ENCODE data around the gene TMEM243. TPM values are rescaled to one million over a fixed set of nuclear protein-coding genes. Genes with fewer than 3 reads are reported as not detected.
A peak's percentile ranks its signal among the peaks of the same experiment; 100 is the strongest.

Gene TMEM243
- total RNA-seq, 1 experiment from 2014 or later: 40.2 TPM

GRCh38 chr7:87188930-87189329 is 30.6 kb downstream of the TMEM243 start:
- in situ Hi-C loops (cut with HindIII; ENCODE audit: low pct_unique_long_range_greater_than_20kb, low sequenced_read_pairs): no loop called here

GRCh38 chr7:87187120-87187519 is 32.4 kb downstream of the TMEM243 start:
- no peak for DNase-seq (ENCODE audit: low read depth, low spot score)

More at GRCh38 chr7:87188930-87189329, 30.6 kb downstream of the TMEM243 start:
- DNase-seq (ENCODE audit: low read depth, low spot score): no peak

GRCh38 chr7:87179180-87179579 is 40.4 kb downstream of the TMEM243 start:
- no peak for DNase-seq (ENCODE audit: low read depth, low spot score)
- in situ Hi-C loops (cut with HindIII; ENCODE audit: low pct_unique_long_range_greater_than_20kb, low sequenced_read_pairs): no loop called here

More at GRCh38 chr7:87187120-87187519, 32.4 kb downstream of the TMEM243 start:
- in situ Hi-C loops (cut with HindIII; ENCODE audit: low pct_unique_long_range_greater_than_20kb, low sequenced_read_pairs): no loop called here

- in situ Hi-C loops (cut with HindIII; ENCODE audit: low pct_unique_long_range_greater_than_20kb, low sequenced_read_pairs): no loop called here
- DNase-seq (ENCODE audit: low read depth, low spot score): no peak
Observed at GRCh38 chr7:87178320-87178719, 41.2 kb downstream of the TMEM243 start.

- in situ Hi-C loops (cut with HindIII; ENCODE audit: low pct_unique_long_range_greater_than_20kb, low sequenced_read_pairs): no loop called here
- no peak for DNase-seq (ENCODE audit: low read depth, low spot score)
Observed at GRCh38 chr7:87173471-87173870, 46.1 kb downstream of the TMEM243 start.

GRCh38 chr7:87171282-87171934 is 48.1 kb downstream of the TMEM243 start:
- no peak for DNase-seq (ENCODE audit: low read depth, low spot score)
- in situ Hi-C loops (cut with HindIII; ENCODE audit: low pct_unique_long_range_greater_than_20kb, low sequenced_read_pairs): no loop called here

GRCh38 chr7:87170828-87171227 is 48.7 kb downstream of the TMEM243 start:
- in situ Hi-C loops (cut with HindIII; ENCODE audit: low pct_unique_long_range_greater_than_20kb, low sequenced_read_pairs): no loop called here
- DNase-seq (ENCODE audit: low read depth, low spot score): no peak

GRCh38 chr7:87164433-87164832 is 55.1 kb downstream of the TMEM243 start:
- in situ Hi-C loops (cut with HindIII; ENCODE audit: low pct_unique_long_range_greater_than_20kb, low sequenced_read_pairs): no loop called here
- DNase-seq (ENCODE audit: low read depth, low spot score): no peak

- DNase-seq (ENCODE audit: low read depth, low spot score): no peak
- in situ Hi-C loops (cut with HindIII; ENCODE audit: low pct_unique_long_range_greater_than_20kb, low sequenced_read_pairs): no loop called here
Observed at GRCh38 chr7:87159538-87159937, 60.0 kb downstream of the TMEM243 start.

- no peak for DNase-seq (ENCODE audit: low read depth, low spot score)
- in situ Hi-C loops (cut with HindIII; ENCODE audit: low pct_unique_long_range_greater_than_20kb, low sequenced_read_pairs): no loop called here
Observed at GRCh38 chr7:87156709-87157108, 62.8 kb downstream of the TMEM243 start.

GRCh38 chr7:87155788-87156187 is 63.7 kb downstream of the TMEM243 start:
- in situ Hi-C loops (cut with HindIII; ENCODE audit: low pct_unique_long_range_greater_than_20kb, low sequenced_read_pairs): no loop called here
- DNase-seq (ENCODE audit: low read depth, low spot score): no peak

- no peak for DNase-seq (ENCODE audit: low read depth, low spot score)
- in situ Hi-C loops (cut with HindIII; ENCODE audit: low pct_unique_long_range_greater_than_20kb, low sequenced_read_pairs): no loop called here
Observed at GRCh38 chr7:87154569-87154968, 65.0 kb downstream of the TMEM243 start.

GRCh38 chr7:87154166-87154565 is 65.4 kb downstream of the TMEM243 start:
- in situ Hi-C loops (cut with HindIII; ENCODE audit: low pct_unique_long_range_greater_than_20kb, low sequenced_read_pairs): no loop called here
- no peak for DNase-seq (ENCODE audit: low read depth, low spot score)

GRCh38 chr7:87152897-87153641 is 66.5 kb downstream of the TMEM243 start:
- DNase-seq (ENCODE audit: low read depth, low spot score): peak; percentile 29
- in situ Hi-C loops (cut with HindIII; ENCODE audit: low pct_unique_long_range_greater_than_20kb, low sequenced_read_pairs): no loop called here

- DNase-seq (ENCODE audit: low read depth, low spot score): peak; percentile 98
- in situ Hi-C loops (cut with HindIII; ENCODE audit: low pct_unique_long_range_greater_than_20kb, low sequenced_read_pairs): no loop called here
Observed at GRCh38 chr7:87152112-87152896, 67.2 kb downstream of the TMEM243 start, which contains the start of gene DMTF1. TSS of gene DMTF1 (plus strand) at chr7:87152453. CDS start at chr7:87164942, 12,489 bp downstream.

- in situ Hi-C loops (cut with HindIII; ENCODE audit: low pct_unique_long_range_greater_than_20kb, low sequenced_read_pairs): no loop called here
- no peak for DNase-seq (ENCODE audit: low read depth, low spot score)
Observed at GRCh38 chr7:87151729-87152111, 67.8 kb downstream of the TMEM243 start.

- no peak for DNase-seq (ENCODE audit: low read depth, low spot score)
- in situ Hi-C loops (cut with HindIII; ENCODE audit: low pct_unique_long_range_greater_than_20kb, low sequenced_read_pairs): no loop called here
Observed at GRCh38 chr7:87151002-87151728, 68.4 kb downstream of the TMEM243 start.

Data from SK-MEL-5 (cell line).